ENCODE results near the gene CTNND2.

CTNND2 gene

DNA sequence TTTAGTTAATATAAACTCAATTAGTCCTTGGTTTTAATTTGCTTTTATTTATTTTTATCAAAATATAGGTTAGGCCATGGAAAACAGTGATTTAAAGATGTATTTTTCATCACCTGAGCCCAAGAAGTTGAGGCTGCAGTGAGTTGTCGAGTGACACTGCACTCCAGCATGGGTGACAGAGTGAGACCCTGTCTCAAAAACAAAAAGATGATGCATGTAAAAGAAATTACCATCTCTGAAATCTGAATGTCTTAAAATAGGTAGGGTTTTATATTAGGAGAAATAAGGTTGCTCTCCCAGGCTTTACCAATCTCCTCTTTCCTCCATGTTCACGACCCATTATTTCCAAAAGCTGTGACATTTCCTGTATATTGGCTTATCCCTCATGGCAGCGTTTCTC is 980.9 kb downstream of the CTNND2 start:
- H3K27ac ChIP-seq = no peak overlapping the region
- POLR2A ChIA-PET (ENCODE audit: low non-redundant PET) = no interaction called here

More for the DNA sequence above, 980.9 kb downstream of the CTNND2 start:
- no peak for DNase-seq (ENCODE audit: low spot score)
- CTCF ChIA-PET = interaction anchor here (0.5 kb wide), 1 partner anchor 157 kb away, joined by 3 read pairs; no protein-coding TSS in a partner anchor
- TF ChIP-seq, protein P1, sequence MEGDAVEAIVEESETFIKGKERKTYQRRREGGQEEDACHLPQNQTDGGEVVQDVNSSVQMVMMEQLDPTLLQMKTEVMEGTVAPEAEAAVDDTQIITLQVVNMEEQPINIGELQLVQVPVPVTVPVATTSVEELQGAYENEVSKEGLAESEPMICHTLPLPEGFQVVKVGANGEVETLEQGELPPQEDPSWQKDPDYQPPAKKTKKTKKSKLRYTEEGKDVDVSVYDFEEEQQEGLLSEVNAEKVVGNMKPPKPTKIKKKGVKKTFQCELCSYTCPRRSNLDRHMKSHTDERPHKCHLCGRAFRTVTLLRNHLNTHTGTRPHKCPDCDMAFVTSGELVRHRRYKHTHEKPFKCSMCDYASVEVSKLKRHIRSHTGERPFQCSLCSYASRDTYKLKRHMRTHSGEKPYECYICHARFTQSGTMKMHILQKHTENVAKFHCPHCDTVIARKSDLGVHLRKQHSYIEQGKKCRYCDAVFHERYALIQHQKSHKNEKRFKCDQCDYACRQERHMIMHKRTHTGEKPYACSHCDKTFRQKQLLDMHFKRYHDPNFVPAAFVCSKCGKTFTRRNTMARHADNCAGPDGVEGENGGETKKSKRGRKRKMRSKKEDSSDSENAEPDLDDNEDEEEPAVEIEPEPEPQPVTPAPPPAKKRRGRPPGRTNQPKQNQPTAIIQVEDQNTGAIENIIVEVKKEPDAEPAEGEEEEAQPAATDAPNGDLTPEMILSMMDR (conservative IDR thresholded peaks at IDR 0.05; ENCODE audit: low read depth) = no peak

Data from RWPE1 (cell line).